Duodenal mucosa (tissue), 2 donors: Measurements from ENCODE around the gene PTPRN2.

ENCODE experiments used
- H3K27ac ChIP-seq: one replicate; pipeline ENCODE4 v1.7.0; 2013; ENCODE audit warnings: low read depth, low read length
- H3K27me3 ChIP-seq, 2 donors: one replicate each; pipeline ENCODE4 v1.7.0; 2013; ENCODE audit warnings: low read length in 2 of 2, control low read depth in 1 of 2; ENCODE audit not compliant: insufficient read depth in 2 of 2, control insufficient read depth in 1 of 2
- H3K36me3 ChIP-seq, 2 donors: one replicate each; pipeline ENCODE4 v1.7.0; 2013; ENCODE audit warnings: low read length in 2 of 2, control low read depth in 1 of 2; ENCODE audit not compliant: insufficient read depth in 2 of 2, control insufficient read depth in 1 of 2
- H3K4me1 ChIP-seq, 2 donors: one replicate each; pipeline ENCODE4 v1.7.0; 2013; ENCODE audit warnings: low read length in 2 of 2, control low read depth in 1 of 2; ENCODE audit not compliant: insufficient read depth in 2 of 2, control insufficient read depth in 1 of 2
- H3K4me3 ChIP-seq, 2 donors: one replicate each; pipeline ENCODE4 v1.7.0; 2013; ENCODE audit warnings: low read length in 2 of 2, low read depth in 1 of 2
- H3K9ac ChIP-seq, 2 donors: one replicate each; pipeline ENCODE4 v1.7.0; 2013; ENCODE audit warnings: low read length in 2 of 2, low read depth in 1 of 2
- H3K9me3 ChIP-seq, 2 donors: one replicate each; pipeline ENCODE4 v1.7.0; 2013; ENCODE audit warnings: low read length in 2 of 2, control low read depth in 1 of 2; ENCODE audit not compliant: control insufficient read depth in 1 of 2

The PTPRN2 gene

DNA sequence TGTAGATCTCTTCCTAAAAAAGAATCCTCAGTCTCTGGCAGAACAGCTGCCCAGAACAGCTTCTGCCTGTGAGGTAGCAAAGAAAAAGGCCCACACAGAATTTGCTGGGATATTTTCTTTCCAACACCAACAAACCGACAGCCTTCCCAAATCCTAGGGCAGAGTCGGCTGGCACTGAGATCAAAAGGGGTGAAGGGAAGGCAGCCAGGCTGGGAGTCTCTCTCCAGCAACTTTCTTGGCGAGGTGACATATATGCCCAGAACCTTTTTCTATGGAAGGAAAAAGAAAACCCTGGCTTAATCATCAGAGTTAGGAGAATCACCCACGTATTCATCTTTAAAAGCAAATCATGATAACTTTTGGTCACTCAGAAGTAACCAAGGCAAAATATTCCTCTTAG lies 971.2 kb downstream of the PTPRN2 start:
- Histone ChIP-seq H3K9ac (no peak overlapping the region), H3K27ac (no peak overlapping the region), H3K27me3 (no peaks in the 10 kb centered on the region), H3K36me3 (no peaks in the 10 kb centered on the region), H3K9me3 (no peaks in the 10 kb centered on the region), H3K4me3 (no peak overlapping the region), H3K4me1 (no peaks in the 10 kb centered on the region)

DNA sequence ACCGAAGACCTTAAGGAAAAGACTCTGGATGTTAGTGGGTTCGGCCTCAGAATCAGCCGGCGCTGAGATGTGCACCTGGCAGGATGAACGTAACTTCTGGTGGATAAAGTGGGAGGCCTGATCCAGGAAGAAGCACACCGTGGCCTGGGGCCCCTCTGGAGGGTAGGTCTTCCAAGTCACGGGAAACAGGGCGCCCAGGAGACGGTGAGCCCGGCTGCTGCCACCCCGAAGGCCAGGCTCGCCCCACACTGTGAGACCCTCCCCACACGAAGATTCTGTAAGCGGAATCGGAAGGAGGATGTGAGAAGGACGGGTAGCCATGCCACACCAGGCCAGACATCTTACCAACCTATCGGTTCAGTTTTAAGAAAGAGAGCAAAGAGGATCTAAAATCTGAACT lies 971.8 kb downstream of the PTPRN2 start:
- Histone ChIP-seq H3K36me3 (no peaks in the 10 kb centered on the region), H3K9me3 (no peaks in the 10 kb centered on the region), H3K27ac (no peak overlapping the region), H3K4me1 (no peaks in the 10 kb centered on the region), H3K4me3 (no peak overlapping the region), H3K9ac (no peak overlapping the region), H3K27me3 (no peaks in the 10 kb centered on the region)

DNA sequence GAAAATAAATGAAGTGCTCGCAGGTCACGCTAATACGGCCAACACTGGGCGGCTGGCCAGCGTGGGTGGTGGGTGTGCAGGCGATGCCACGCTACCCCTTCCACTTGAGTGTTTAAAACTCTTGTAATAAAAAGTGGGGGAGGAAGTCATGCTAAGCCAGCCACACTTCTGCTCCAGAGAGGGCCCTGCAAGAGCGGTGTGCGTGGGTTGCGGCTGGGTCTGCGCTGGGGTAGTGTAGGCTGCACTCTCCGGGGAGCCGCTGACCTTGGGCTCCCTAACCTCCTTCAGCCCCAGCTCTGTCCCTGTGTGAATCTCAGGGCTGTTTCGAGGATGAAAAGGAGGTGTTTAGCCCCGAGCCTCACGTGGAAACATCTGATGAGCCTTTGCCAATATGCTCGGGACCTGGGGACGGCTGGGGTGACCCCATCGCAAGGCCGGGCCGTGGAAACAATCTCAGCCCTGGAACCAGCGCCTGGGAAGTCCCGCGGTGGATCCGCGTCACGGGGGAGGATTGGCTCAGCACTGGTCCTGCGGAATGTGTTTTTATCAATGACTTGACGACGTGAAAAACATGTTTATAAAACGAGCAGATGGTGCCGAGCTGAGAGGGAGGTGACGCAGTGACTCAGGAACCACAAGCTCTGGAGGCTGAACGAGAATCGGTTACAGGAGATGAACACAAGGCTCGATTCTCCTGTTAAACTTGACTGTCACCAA lies 972.4 kb downstream of the PTPRN2 start:
- H3K27me3 ChIP-seq: no peaks in the 10 kb centered on the region
- no peaks in the 10 kb centered on the region for H3K9me3 ChIP-seq
- no peak overlapping the region for H3K4me3 ChIP-seq
- H3K27ac ChIP-seq: no peak overlapping the region
- no peak overlapping the region for H3K9ac ChIP-seq
- H3K36me3 ChIP-seq: no peaks in the 10 kb centered on the region
- no peaks in the 10 kb centered on the region for H3K4me1 ChIP-seq

DNA sequence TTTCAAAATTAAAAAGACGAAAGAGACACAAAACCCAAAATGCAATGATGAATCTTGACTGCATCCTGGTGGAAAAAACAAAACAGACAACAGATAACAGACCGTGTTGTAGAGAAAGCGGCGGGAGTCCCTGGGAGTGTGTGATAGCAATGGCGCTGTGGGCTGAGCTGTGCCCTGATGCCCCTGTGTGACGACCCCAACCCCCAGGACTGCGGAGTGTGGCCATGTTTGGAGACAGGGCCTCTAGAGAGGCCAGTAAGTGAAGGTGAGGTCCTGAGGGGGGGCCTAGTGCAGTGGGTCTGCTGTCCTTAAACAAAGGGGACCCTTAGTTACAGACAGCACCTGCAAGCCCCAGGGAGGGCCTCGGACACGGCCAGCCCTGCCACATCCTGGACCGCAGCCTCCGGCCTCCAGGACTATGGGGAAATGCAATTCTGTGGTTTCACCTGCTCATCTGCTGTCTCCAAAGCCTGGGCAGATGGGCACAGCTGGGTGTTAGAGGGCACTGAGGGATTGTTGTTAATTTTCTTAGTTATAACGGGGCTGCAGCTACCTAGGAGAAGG lies 973.1 kb downstream of the PTPRN2 start:
- no peaks in the 10 kb centered on the region for H3K4me1 ChIP-seq
- H3K27ac ChIP-seq: no peak overlapping the region
- no peak overlapping the region for H3K4me3 ChIP-seq
- H3K9ac ChIP-seq: no peak overlapping the region
- no peaks in the 10 kb centered on the region for H3K27me3 ChIP-seq
- no peaks in the 10 kb centered on the region for H3K36me3 ChIP-seq
- no peaks in the 10 kb centered on the region for H3K9me3 ChIP-seq

DNA sequence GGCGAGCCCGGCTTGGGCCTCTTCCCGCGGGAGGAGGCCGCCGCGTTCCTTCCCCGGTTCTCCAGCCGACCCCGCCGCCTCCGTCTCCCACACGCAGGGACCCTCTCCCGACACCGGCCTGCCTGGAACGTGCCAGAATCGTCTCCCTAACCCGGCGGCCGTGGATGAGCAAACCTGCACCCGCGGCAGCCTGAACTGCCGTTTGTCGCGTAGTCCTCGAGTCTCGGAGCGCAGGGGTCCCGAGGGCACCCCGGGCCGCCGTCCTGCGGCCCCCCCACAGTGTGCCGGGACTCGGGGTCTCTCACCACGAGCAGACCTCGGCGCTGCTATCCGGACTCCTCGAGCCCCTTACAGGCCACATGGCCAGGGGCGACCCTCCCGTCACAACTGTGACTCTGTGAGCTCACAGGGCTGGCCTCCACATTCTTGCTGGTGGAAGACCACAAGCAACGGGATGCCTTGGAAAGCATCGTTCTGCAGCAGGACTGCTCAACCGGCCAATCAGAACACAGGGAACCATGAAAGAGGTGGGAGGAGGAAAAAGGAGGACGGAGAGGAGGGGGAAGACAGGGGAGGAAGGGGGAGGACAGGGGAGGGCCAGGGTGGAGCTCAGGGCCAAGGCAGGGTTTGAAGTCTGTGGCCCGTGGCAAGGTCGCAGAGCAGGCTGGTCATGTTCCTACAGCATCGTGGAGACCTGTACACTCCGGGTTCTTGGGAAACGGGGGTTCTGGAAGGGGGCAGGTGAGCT lies 973.9 kb downstream of the PTPRN2 start:
- Histone ChIP-seq H3K36me3 (no peaks in the 10 kb centered on the region), H3K4me1 (no peaks in the 10 kb centered on the region), H3K9me3 (no peaks in the 10 kb centered on the region), H3K9ac (peak overlapping the region in 1 of 2 donors; percentile 15), H3K27ac (no peak overlapping the region), H3K27me3 (no peaks in the 10 kb centered on the region), H3K4me3 (peak overlapping the region; percentile 69 to 72)

DNA sequence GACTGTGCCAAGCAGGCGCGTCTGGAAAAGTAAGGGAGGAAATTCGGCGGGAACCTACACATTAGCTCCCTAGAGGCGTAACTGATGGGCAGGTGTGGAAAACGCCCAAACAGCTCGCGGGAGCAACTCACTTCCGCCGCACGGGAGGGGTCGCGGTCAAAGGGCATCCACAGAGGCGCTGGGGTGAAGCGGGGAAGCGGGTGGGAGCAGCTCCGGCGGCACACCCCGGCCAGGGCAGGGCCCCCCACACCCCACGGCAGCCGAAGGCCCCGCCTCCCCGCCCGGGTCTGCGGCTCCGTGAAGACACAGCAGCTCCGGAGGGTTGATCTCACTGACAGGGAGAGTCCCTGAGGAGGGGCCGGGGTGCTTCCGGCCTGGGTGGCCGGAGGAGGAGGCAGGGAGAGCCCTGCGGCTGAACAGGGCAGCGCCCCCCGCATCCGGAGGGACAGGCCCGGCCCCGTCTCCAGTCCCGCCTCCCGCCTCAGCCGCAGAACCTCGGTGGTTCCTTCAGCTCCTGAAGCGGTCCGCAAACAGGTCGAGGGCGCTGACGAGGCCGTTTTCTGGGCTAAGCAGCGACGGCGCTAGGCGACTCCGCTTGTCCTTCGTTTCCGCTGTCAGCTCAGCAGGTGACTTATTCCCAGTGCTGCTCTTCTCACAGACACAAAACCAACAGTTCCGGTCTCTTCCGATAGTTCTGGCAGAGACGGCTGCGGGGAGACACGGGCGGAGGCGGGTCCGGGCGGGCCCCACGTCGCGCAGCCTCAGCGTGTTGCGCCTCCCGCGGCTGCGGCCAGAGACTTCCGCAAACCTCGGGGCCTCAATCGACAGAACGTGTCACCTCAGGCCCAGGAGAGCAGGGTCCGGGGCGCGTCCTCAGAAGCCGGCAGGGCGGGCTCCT lies 974.7 kb downstream of the PTPRN2 start:
- Histone ChIP-seq H3K9ac (peak overlapping the region; percentile 4 to 15), H3K4me1 (no peaks in the 10 kb centered on the region), H3K36me3 (no peaks in the 10 kb centered on the region), H3K27ac (no peak overlapping the region), H3K9me3 (no peaks in the 10 kb centered on the region), H3K27me3 (no peaks in the 10 kb centered on the region), H3K4me3 (peak overlapping the region; percentile 69 to 72)

DNA sequence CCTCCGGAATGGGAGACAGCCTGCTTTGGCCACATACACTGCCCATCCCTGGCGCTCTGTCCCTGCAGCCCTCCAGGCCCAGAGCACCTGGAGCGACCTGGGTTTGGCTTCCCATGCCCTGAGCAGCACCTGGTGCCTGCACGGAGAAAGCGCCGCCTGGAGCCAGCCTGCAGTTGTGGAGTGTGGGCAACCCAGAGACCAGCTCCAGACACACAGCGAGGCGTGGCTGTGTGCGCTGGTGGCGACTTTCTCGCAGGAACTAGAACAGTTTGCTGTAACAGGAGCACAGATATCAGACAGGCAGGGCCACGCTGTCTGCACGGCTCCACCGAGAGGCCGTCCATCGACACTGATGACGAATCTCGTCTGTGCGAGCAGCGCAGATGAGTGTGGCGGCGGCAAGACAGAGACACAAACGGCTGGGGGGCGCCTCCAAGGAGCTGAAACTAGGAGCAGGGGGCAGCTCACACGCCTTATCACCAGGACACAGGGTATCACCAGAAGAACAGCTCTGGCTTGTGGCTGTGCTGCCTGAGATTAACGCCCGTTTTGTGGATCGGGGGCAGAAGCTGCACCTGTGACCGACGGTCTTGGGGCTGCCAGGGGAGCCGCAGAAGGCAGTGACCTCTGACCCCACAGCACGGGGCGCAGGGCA lies 975.5 kb downstream of the PTPRN2 start:
- peak overlapping the region; percentile 69 to 72 for H3K4me3 ChIP-seq

DNA sequence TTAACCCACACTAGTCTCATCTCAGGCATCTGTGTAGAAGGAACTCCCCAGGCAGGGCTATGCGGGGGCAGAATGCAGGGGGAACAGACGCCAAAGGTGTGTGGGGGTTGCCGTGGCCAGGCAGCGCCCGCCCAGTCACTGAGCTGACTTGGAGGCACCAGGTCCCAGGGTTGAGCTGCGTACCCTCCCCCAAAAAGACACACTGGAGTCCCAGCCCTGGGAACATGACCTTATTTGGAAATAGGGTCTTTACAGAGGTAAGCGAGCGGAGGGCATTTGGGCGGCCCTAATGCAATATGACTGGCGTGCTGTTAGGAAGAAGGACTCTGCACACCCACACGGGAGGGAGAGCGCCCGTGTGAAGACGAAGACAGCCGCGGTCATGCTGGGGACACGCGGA lies 976.3 kb downstream of the PTPRN2 start:
- no peak overlapping the region for H3K9ac ChIP-seq
- H3K4me1 ChIP-seq: no peaks in the 10 kb centered on the region
- H3K27ac ChIP-seq: no peak overlapping the region
- H3K4me3 ChIP-seq: no peak overlapping the region
- H3K27me3 ChIP-seq: peaks cover 0 to under 1% of the 10 kb centered on the region in 2 donors
- H3K36me3 ChIP-seq: no peaks in the 10 kb centered on the region
- H3K9me3 ChIP-seq: no peaks in the 10 kb centered on the region

More for the DNA sequence above, 975.5 kb downstream of the PTPRN2 start:
- H3K27ac ChIP-seq: no peak overlapping the region
- no peaks in the 10 kb centered on the region for H3K9me3 ChIP-seq
- H3K9ac ChIP-seq: no peak overlapping the region
- no peaks in the 10 kb centered on the region for H3K36me3 ChIP-seq
- no peaks in the 10 kb centered on the region for H3K4me1 ChIP-seq
- no peaks in the 10 kb centered on the region for H3K27me3 ChIP-seq

DNA sequence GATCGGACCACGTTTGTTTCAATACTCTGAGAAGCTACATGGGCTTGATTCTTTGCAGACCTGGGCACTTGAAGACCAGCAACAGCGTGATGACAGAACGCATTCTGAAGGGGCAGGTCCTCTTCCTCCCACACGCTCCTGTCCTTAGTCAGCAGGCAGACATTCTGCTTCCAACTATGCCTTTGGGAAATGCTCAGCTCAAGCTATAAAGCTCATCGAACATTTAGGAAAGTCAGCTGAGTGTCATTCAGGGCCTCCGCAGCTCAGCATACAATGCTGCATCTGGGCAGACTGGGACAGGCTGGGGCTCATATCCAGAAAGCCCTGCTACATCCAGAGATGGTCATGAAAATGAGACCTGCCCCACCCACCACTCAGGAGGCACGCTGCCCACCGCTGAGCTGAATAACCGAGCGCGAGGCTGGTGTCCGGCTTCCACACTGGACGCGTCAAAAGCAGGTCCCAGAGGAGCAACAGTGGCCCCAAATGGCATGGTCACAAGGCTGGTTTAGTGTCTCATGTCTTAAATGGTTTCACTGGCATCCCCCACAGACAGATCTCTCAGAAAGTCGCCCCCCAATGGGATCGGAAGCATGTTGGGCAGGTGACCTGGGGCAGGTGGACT lies 976.8 kb downstream of the PTPRN2 start:
- H3K27me3 ChIP-seq: peaks cover 0 to 3% of the 10 kb centered on the region in 2 donors

More for the DNA sequence above, 976.8 kb downstream of the PTPRN2 start:
- Histone ChIP-seq H3K36me3 (no peaks in the 10 kb centered on the region), H3K27ac (no peak overlapping the region), H3K9ac (no peak overlapping the region), H3K4me1 (no peaks in the 10 kb centered on the region), H3K9me3 (no peaks in the 10 kb centered on the region), H3K4me3 (no peak overlapping the region)
